AG09309 (cell line): Measurements from ENCODE around the gene MTHFSD.

Source experiments
- DNase-seq: peaks from one replicate; pipeline ENCODE4 v3.0.0-alpha.2; 2010; ENCODE audit warnings: low read depth
- H3K4me3 ChIP-seq: 2 replicates; pipeline ENCODE4 v1.5.1; 2011; ENCODE audit warnings: mild to moderate bottlenecking, low read depth, low read length, moderate library complexity; ENCODE audit not compliant: control insufficient read depth
- CTCF ChIP-seq: IDR thresholded peaks from 2 replicates; pipeline ENCODE4 v1.5.1; 2011; ENCODE audit warnings: mild to moderate bottlenecking, low read depth, low read length, inconsistent platforms; ENCODE audit not compliant: insufficient read depth, control insufficient read depth; ENCODE audit errors: missing control alignments

MTHFSD gene

DNA sequence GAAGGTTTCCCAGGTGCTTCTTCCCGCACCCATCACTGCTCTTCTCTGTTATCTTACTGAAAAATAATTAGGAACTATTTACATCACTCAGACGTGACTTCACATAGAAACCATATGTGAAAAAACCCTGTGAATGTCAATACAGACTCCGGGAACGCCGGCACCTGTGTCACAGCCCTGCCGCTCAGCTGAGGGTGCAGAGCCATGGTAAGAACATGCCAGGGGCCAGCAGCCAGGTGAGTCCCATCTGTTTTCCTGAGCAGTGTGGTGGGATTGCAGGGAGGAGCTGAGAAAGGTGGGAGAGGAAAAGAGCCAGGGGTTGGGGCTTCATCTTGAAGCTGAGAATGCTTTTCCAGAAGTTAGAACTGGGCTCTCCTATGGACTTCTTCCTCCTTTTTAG is 31.0 kb downstream of the MTHFSD start:
- no peak overlapping the region for H3K4me3 ChIP-seq
- no peak for TF ChIP-seq CTCF
- no peak for DNase-seq

DNA sequence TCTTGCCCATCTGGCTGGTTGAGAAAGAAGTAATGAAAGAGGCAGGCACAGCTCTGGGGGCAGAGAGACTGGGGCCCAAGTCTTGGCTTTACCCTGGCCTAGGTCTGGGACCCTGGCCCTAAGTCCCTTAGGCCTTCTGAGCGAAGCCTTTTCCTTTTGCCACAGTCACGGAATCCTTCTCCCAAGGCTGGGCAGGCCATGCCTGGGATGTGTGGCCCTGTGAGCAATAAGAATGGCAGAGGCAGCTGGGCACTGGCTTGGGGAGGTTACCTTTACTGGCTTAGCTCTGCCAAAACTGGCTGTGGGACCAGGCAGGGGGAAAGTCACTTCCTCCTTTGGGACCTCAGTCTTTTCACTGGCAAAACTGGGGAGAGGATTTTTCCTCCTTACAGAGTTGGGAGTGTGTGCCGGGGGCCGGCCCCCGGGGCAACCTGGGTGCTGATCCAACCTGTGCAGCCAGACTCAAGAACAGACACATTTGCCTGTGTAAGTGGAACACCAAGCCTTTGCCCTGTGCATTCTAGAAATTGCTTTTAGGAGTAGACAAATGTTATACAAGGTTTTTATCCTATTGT is 31.8 kb downstream of the MTHFSD start:
- no peak overlapping the region for H3K4me3 ChIP-seq
- no peak for TF ChIP-seq CTCF
- DNase-seq: no peak

GRCh38 chr16:86522634-86523033 is 32.4 kb downstream of the MTHFSD start:
- no peak for DNase-seq
- no peak overlapping the region for H3K4me3 ChIP-seq
- TF ChIP-seq CTCF: no peak

GRCh38 chr16:86521236-86522197 is 33.5 kb downstream of the MTHFSD start:
- DNase-seq: no peak
- no peak overlapping the region for H3K4me3 ChIP-seq
- no peak for TF ChIP-seq CTCF

- DNase-seq: no peak
- H3K4me3 ChIP-seq: peak overlapping the region; percentile 22
- no peak for TF ChIP-seq CTCF
Measured at GRCh38 chr16:86520317-86521210, 34.5 kb downstream of the MTHFSD start.

DNA sequence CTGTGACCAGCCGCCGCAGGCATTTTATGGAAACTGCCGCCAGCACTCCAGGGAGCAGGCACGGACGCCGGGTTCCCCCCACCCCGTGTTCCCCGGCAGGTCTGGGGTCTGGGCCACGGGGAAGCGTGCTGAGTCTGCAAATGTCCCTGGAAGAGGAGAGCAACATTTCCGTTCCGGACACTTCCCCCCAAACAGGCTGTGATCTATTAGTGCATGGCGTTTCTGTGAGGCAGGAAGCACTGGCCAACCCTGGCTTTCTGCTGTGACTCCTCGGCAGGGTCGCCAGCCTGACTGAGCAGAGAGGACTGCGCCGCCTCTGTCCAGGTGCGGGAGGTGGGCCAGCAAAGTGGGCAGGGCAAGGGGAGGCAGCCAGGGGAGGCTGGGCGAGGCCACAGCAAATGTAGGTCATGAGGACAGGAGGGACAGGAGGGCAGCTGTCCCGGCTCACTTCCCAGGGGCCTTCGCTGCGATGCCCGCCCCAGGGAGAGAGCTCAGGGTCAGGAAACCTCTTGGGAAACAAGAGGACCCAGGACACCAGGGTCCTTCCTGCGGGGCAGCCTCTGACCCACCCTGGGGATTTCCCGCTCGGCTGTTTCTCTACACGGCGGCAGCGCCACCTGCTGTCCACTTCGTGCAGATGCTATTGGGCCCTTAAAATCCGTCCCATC is 35.3 kb downstream of the MTHFSD start:
- peak; percentile 95 for TF ChIP-seq CTCF
- DNase-seq: no peak
- peak overlapping the region; percentile 22 for H3K4me3 ChIP-seq
